H54 (cell line): ENCODE results near the gene TMEM233.

ENCODE experiments used
- DNase-seq: peaks from one replicate; pipeline ENCODE4 v3.0.0; 2011; ENCODE audit warnings: low spot score, mixed read lengths; ENCODE audit not compliant: insufficient read length
- FAIRE-seq: peaks from 3 replicates; lab custom pipeline; 2011; peaks lifted over from hg19 to GRCh38; lab: Jason Lieb, UNC
- POLR2A ChIP-seq: IDR thresholded peaks from 2 replicates; pipeline ENCODE4 v1.6.1; 2011; ENCODE audit warnings: low read depth, mild to moderate bottlenecking, low read length

The TMEM233 gene

DNA sequence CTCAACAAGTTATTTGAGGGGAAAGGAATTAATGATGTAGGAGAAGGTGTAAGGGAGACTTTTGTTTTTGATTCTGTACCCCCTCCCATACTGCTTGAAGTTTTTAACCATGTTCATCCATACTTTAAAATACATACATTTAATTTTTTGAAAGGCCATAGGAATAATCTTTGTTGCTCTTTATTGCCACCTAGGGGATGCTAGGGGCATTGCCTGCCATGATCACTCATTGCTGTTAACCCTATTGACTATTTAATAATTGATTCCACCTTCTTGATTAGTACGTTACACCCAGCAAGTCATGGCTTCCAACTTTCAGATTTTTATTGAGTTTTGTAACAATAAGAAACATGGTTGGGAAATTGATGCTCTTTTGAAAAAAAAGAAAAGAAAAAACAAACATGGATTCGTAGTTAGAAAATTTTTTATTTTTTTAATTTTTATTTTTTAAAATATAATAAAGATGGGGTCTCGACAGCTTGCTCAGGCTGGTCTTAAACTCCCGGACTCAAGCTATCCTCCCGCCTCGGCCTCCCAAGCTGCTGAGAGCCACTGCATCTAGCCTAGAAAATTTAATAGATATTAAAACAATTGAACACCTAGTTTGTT lies 65.8 kb downstream of the TMEM233 start:
- FAIRE-seq = no peak
- no peak for TF ChIP-seq POLR2A
- peak; percentile 32 for DNase-seq

DNA sequence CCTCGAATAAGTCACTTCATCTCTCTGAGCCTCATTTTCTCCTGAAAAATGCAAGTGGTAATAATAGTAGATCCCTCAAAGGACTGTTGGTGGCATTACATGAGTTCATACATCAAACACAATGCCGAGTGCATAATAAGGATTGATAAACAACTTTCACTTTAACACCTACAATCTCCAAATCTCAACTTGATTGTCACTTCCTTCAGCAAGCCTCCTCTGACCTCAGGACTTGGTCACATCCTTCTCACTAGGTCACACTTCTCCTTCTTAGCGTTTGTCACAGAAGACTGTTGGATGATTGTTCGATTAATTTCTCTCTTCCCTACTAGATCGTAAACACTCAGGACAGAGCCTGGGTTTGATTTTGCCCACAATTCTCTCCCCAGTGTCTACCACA lies 66.5 kb downstream of the TMEM233 start:
- DNase-seq = no peak
- no peak for TF ChIP-seq POLR2A
- FAIRE-seq = no peak

GRCh38 chr12:119661882-119662281 lies 68.3 kb downstream of the TMEM233 start:
- TF ChIP-seq POLR2A = no peak
- FAIRE-seq (no peak), DNase-seq (no peak)

DNA sequence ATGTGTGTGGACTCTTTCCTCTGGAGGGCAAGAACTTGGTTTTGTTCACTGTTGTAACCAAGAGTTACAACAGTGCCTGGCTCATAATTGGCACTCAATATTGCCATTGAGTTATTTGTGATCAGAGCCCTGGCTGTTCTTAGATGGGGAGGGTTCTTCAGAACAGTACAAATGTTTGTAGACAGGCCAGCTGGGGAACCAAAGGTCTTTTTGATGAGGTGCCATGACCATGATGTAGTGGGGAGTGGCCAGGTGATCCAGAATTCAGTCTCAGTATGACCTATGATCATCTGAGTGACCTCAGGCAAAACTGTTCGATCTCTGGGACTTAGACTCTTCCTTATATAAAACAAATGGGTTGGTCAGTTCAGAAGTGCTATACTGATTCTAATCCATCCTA lies 71.1 kb downstream of the TMEM233 start:
- FAIRE-seq = no peak

GRCh38 chr12:119665164-119665929 lies 71.8 kb downstream of the TMEM233 start:
- FAIRE-seq = no peak

More for the DNA sequence above, 71.1 kb downstream of the TMEM233 start:
- no peak for TF ChIP-seq POLR2A
- DNase-seq = no peak

GRCh38 chr12:119666226-119666795 lies 72.7 kb downstream of the TMEM233 start:
- TF ChIP-seq POLR2A = no peak
- FAIRE-seq (no peak), DNase-seq (no peak)

More at GRCh38 chr12:119665164-119665929, 71.8 kb downstream of the TMEM233 start:
- DNase-seq = no peak
- TF ChIP-seq POLR2A = no peak

DNA sequence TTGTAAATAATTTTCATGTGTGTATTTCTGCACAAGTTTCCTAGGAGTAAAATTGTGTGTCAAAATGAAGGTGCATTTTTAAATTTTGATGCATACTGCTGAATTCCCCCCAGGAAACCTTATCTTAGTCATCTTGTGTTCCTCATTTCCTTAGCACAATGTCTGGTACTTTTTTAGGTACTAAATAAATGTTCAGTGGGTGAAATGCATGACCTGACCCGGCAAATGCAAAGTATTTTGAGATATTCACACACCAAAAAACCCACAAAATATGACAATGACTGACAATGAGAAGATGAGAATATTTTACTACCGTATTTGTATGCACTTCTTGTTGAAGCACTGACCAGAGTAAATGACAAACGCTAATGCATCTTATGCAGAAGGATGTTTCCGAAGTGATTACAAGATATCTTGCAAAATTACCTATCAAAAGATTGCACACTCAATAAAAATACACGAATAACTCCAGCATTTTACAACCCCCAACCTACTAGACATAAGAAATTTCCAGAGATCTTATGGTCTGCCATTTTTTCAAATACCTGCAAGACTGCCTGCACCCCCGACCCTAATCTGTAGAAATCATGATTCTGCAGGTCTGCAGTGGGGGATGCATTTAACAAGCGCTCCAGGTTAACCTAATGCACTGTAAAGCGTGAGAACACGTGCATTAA lies 73.5 kb downstream of the TMEM233 start:
- no peak for TF ChIP-seq POLR2A
- FAIRE-seq (peak; percentile 30), DNase-seq (no peak)

GRCh38 chr12:119667577-119668323 lies 74.2 kb downstream of the TMEM233 start, which contains the start of gene PRKAB1:
TSS of gene PRKAB1 (plus strand) at chr12:119668133. CDS start at chr12:119668245, 112 bp downstream.
- FAIRE-seq = peak; percentile 97
- peak; percentile 95 for DNase-seq
- peak; percentile 76; the same call in 1 of the 2 replicates for TF ChIP-seq POLR2A

GRCh38 chr12:119668324-119668841 lies 74.8 kb downstream of the TMEM233 start:
- DNase-seq = no peak
- TF ChIP-seq POLR2A = no peak
- FAIRE-seq = no peak

DNA sequence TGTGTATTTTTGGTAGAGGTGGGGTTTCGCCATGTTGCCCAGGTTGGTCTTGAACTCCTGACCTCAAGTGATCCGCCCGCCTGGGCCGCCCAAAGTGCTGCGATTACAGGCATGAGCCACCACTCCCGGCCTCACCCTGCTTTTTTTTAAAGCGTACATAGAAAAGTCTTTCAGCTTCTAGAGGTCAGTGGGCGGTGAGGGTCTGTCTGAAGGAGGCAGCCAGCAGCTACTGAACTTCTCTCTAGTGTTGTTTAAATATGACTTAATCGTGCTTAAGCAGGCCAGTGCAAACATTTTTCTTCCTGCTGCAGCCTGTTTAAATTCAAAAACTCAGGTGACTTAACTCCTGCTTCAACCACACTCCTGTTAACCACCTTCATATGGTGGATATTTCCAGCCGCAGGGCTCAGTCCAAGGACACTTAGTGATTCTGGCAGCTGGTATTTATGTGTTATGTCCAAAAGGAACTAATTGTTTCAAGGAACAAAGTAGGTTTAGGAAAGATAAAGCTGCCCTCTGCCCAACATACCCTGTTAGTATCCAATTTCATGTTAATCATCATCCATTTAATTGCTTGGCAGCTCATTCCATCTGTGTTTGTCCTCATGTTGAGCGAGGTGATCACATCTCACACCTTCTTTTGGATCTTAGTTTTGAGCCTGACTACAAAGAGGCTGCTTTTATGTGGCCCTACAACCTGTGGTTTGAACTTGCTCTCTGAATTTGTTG lies 76.3 kb downstream of the TMEM233 start:
- FAIRE-seq (no peak), DNase-seq (no peak)
- no peak for TF ChIP-seq POLR2A

GRCh38 chr12:119671070-119671469 lies 77.5 kb downstream of the TMEM233 start:
- TF ChIP-seq POLR2A = no peak
- FAIRE-seq (no peak), DNase-seq (no peak)

GRCh38 chr12:119672194-119672593 lies 78.6 kb downstream of the TMEM233 start:
- FAIRE-seq (no peak), DNase-seq (no peak)
- no peak for TF ChIP-seq POLR2A
